Activated gamma-delta T cell (primary cell): ENCODE measurements around the gene PDLIM1.
"Not testable (repeated sequence)": the region's sequence is repeated elsewhere in the genome, so short reads cannot be mapped to it uniquely, and the experiment has no call there.

Experiments
- DNase-seq: peaks from one replicate; lab custom pipeline; 2025; lab: John Stamatoyannopoulos, UW

The PDLIM1 gene

DNA sequence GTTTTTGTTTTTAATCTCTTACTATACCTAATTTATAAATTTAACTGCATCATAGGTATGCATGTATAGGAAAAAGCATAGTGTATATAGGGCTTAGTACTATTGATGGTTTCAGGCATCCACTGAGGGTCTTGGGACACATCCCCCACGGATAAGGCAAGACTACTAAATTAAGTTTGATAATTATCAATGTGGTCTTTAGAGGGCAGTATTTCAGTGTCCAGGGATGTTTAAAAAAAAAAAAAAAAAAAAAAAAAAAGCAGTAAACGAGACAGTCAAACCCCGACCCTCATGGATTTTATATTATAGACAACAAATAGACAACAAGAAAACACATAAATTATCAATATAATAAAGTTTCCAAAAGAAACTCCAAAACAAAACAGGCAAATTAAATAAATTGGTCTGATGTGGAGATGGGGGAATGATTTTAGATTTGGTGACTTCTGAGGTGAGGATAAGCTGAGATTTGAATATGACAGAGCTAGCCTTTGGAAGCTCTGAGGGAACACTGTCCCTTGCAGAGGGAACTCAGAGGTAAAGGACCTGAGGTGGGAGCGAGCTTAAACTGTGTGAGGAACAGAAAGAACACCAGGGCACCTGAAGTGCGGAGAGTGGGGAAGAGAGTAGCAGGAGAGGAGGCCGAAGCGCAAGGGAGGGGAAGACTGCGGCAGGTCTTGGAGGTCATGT lies 82.0 kb downstream of the PDLIM1 start:
- DNase-seq = no peak

- not testable (repeated sequence) for DNase-seq
Observed at GRCh38 chr10:95202865-95203264, 87.9 kb downstream of the PDLIM1 start.

DNA sequence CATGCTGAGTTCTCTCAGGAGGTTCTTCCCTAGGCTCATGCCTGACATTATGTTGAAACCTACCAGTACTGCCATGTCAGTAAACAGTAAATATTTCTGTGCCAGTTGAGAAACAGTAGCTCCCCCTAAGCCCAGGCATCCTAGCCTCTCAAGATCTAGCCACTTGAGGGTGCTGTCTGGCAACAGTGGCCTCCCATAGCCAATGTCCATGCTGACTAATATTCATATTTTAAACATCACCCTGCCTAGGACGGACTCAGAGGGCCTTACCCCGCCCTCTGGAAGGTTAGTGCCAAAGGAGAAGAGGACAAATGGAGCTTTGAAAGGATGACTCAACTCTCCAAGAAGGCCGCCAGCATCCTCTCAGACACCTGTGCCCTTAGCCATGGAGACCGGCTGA lies 89.1 kb downstream of the PDLIM1 start:
- no peak for DNase-seq

DNA sequence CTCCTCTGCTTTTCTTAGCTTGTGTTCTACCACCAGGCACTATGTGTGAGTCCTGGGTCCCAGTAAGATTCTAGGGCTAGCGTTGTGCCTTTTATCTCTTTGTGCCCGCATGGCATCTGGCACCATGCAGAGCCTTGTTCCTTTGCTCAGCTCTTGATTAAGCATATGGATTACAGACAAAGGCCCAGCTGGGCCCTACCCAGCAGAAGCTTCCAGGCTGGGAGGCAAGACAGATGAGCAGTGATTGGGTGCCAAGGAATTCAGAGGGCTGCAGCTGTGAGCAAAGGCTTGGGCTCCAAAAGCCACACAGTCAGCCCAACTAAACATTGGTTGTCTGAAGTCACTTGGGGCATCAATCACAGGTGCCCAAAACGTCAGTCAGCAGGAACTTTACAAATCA lies 94.8 kb downstream of the PDLIM1 start:
- no peak for DNase-seq

- no peak for DNase-seq
Observed at GRCh38 chr10:95193944-95194343, 96.9 kb downstream of the PDLIM1 start, which contains the start of gene ACSM6. TSS of gene ACSM6 (plus strand) at chr10:95194238. CDS start at chr10:95194486, 248 bp downstream.

GRCh38 chr10:95188593-95188992 lies 102.2 kb downstream of the PDLIM1 start:
- no peak for DNase-seq

- DNase-seq = no peak
Observed at GRCh38 chr10:95187617-95188016, 103.2 kb downstream of the PDLIM1 start.
